OCI-LY1 (cell line): Measurements from ENCODE around the gene DYSF.

Experiments
- EZH2 ChIP-seq: fragments of 200-600 bp; sonication (generic), shearing (Covaris generic); IDR thresholded peaks from 2 replicates; pipeline ENCODE4 v1.8.0; 2017; ENCODE audit warnings: borderline replicate concordance, mixed run types, mild to moderate bottlenecking, antibody characterized with exemption, low read length, moderate library complexity, mixed read lengths
- TF ChIP-seq, protein P1 (sequence below): fragments of 200-600 bp; sonication (generic), shearing (Covaris generic); IDR thresholded peaks from 2 replicates; pipeline ENCODE4 v1.5.1; 2017; ENCODE audit warnings: mild to moderate bottlenecking, antibody characterized with exemption, low read length, moderate library complexity, mixed read lengths

- TF ChIP-seq, protein P1, sequence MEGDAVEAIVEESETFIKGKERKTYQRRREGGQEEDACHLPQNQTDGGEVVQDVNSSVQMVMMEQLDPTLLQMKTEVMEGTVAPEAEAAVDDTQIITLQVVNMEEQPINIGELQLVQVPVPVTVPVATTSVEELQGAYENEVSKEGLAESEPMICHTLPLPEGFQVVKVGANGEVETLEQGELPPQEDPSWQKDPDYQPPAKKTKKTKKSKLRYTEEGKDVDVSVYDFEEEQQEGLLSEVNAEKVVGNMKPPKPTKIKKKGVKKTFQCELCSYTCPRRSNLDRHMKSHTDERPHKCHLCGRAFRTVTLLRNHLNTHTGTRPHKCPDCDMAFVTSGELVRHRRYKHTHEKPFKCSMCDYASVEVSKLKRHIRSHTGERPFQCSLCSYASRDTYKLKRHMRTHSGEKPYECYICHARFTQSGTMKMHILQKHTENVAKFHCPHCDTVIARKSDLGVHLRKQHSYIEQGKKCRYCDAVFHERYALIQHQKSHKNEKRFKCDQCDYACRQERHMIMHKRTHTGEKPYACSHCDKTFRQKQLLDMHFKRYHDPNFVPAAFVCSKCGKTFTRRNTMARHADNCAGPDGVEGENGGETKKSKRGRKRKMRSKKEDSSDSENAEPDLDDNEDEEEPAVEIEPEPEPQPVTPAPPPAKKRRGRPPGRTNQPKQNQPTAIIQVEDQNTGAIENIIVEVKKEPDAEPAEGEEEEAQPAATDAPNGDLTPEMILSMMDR, result no peak
- no peak for TF ChIP-seq EZH2
Observed at GRCh38 chr2:71700658-71701397, 247.5 kb downstream of the DYSF start.
